GM12872 (cell line): Measurements from ENCODE around the gene ZNF24.

Source experiments
- CTCF ChIP-seq: IDR thresholded peaks from 3 replicates; pipeline ENCODE4 v1.5.1; 2011; ENCODE audit warnings: low read depth, mild to moderate bottlenecking, low read length, moderate library complexity; ENCODE audit not compliant: insufficient read depth

ZNF24 gene

DNA sequence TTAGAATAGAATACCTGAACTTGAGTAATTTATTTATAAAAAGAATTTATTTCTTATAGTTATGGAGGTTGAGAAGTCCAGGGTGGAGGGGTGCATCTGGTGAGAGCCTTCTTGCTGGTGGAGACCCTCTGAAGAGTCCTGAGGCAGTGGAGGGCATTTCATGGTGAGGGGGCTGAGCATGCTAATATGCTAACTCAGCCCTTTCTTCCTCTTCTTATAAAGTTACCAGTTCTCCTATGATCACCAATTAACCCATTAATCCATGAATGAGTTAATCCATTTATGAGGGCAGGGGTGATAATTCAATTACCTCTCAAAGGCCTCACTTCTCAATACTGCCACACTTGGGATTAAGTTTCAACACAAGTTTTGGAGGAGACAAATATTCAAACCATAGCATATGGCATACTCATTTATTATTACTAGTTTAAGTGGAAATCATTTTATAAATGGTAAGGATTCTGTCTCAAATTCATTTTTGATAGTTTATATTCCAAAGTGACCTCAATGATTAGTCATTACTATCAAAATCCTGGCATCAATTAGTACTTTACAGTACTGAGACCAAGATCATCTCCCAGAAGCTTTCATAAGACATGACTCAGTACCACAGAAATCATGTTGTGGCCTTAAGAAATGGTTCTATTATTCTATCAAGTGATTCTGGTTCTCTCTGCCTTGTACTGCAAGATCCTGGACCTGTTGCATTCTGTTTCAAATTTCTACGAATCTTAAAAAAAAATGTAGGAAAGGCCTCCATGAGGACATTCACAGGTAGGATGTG lies 27.4 kb upstream of the ZNF24 start:
- TF ChIP-seq CTCF: no peak

- no peak for TF ChIP-seq CTCF
Measured at GRCh38 chr18:35369126-35369525, 24.9 kb upstream of the ZNF24 start.

GRCh38 chr18:35368595-35368994 lies 24.4 kb upstream of the ZNF24 start:
- TF ChIP-seq CTCF: no peak

DNA sequence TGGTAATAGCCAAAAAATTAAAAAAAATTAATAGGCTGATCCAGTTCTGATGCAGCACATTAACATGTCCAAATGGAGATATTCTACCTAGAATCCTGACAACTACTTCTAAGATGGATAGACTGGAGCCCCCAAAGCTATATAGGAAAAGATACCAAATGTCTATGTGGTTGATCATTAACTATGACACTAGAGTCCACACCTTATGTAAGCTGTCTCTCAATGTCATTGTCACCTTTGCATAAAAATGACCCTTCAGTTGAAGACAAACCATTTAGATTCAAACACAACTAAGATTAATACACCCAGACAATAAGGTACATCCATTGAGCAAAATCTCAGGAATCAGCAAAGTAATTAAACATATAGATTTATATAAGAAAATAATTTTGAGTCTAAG lies 18.3 kb upstream of the ZNF24 start:
- TF ChIP-seq CTCF: no peak

DNA sequence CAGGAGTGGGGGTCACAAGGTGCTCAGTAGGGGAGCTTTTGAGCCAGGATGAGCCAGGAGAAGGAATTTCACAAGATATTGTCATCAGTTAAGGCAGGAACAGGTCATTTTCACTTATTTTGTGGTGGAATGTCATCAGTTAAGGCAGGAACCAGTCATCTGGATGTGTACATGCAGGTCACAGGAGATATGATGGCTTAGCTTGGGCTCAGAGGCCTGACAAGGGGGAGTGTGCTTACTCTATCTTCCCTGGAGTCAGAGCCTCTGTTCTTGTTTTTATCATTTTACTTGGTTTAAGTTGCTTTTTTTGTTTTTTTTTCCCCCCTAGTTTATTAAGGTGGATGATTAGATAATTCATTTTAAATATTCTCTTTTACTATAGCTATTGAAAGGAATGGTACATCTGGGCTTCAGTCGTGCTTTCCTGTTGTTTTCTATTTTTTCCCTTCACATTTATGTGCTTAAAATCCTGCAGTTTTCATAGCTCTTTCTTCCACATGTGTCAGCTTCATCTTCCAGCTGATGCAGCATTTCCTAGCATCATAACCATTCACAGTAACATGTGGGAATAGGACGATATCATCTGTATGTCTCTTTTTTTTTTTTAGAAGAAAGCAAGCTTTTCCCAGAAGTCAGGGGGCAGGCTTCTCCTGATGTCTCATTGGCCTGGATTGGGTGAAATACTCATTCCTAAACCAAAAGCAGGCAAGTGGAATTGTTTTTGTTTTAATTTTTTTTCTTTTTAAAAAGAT lies 17.5 kb upstream of the ZNF24 start:
- TF ChIP-seq CTCF: no peak

- peak; percentile 75 for TF ChIP-seq CTCF
Measured at GRCh38 chr18:35355140-35355618, 11.0 kb upstream of the ZNF24 start.

- TF ChIP-seq CTCF: no peak
Measured at GRCh38 chr18:35352778-35353177, 8.6 kb upstream of the ZNF24 start.
